Activated naive CD8-positive, alpha-beta T cell treated with anti-CD3 and anti-CD28 coated beads, Interleukin-2, amount 10 ng/mL, durations not matched to agents 7 days and 5 days (primary cell): ENCODE measurements around the gene AHNAK. TPM values are rescaled to one million over a fixed set of nuclear protein-coding genes. Genes with fewer than 3 reads are reported as not detected.

ENCODE experiments used
- ATAC-seq: fragments of 150-1000 bp; cut with Tn5 transposase; one replicate; pipeline ENCODE4 v1.10.0; 2021; ENCODE audit warnings: low read depth, moderate library complexity
- POLR2A ChIA-PET: fragments of 350-600 bp; sonication (Branson Sonifier 250); formaldehyde crosslinking; loops from one replicate; lab custom pipeline; 2021; ENCODE audit warnings: antibody characterized with exemption; lab: Charles Lee
- DNase-seq: peaks from one replicate; pipeline ENCODE4 v3.0.0; 2021
- H3K27ac Mint-ChIP-seq: one replicate; pipeline ENCODE4 v1.8.0; 2022; ENCODE audit warnings: mild to moderate bottlenecking, mixed read lengths
- H3K27me3 Mint-ChIP-seq: one replicate; pipeline ENCODE4 v1.8.0; 2022; ENCODE audit warnings: mild to moderate bottlenecking, moderate library complexity, mixed read lengths
- H3K36me3 Mint-ChIP-seq: one replicate; pipeline ENCODE4 v1.8.0; 2021; ENCODE audit warnings: mild to moderate bottlenecking, mixed read lengths
- H3K4me1 Mint-ChIP-seq: one replicate; pipeline ENCODE4 v1.8.0; 2021; ENCODE audit warnings: mixed read lengths
- H3K4me3 Mint-ChIP-seq: one replicate; pipeline ENCODE4 v1.8.0; 2022; ENCODE audit warnings: mild to moderate bottlenecking, moderate library complexity, mixed read lengths
- H3K9me3 Mint-ChIP-seq: one replicate; pipeline ENCODE4 v1.8.0; 2021; ENCODE audit warnings: mixed read lengths
- total RNA-seq, 2 experiments: library from RNA; stranded (reverse); gene quantifications; one replicate each; pipeline ENCODE4 v1.2.3, GENCODE V29; 2021

AHNAK gene
- total RNA-seq, 2 experiments from 2014 or later = 278 to 344 TPM

DNA sequence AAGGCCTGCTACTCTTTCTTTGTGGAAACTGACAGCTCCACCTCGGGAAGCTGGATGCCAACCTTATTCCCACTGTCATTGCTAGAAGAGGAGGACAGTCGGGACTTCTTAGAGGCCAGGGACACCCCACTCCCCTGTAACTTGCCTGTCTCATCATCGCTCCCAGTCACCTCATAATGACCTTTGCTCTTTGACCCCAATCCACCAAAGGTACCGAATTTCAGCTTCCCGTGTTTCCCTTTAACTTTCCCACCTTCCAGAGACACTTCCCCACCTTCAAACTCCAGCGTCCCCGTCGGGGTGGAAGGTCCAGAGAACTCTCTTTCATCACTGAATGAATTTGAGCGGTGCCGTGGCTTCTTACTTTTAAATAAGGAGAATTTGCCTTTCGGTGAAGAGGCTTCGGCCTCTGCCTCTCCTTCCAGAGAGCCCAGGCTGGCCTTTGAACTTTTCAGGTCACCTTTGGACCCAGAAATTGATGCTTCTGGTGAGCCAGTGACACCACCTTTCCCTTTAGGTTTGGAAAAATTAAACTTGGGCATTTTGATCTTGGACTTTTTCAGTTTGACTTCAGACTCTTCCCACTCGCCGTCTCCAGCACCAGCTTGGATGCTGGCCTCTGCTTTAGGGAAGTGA lies 29.8 kb downstream of the AHNAK start:
- Mint-ChIP-seq H3K36me3 (peaks cover 3% of the 10 kb centered on the region), H3K27ac (no peak overlapping the region), H3K27me3 (no peaks in the 10 kb centered on the region), H3K9me3 (no peaks in the 10 kb centered on the region), H3K4me1 (no peaks in the 10 kb centered on the region), H3K4me3 (no peak overlapping the region)
- POLR2A ChIA-PET = no interaction called here
- DNase-seq (no peak), ATAC-seq (no peak)

DNA sequence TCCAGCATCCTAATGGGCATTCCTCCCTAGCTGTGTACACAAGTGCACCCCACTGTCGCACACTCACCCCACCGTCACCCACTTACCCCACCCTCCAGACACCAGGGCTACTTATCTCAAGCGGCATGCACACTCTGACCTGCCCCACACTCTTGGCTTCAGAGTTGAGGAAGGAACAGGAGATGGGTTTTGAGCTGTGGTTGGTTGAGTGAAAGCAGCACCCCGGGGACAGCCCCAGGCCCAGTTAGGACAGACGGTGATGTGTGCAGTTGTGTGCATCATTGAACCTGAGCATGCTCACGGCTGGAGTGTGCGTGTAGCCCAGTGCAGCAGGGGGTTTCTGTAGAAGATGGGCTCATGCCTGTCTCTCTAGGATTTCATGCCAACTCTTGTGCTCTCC lies 32.5 kb downstream of the AHNAK start:
- no peak for DNase-seq
- Mint-ChIP-seq H3K9me3 (no peaks in the 10 kb centered on the region), H3K36me3 (peaks cover 2% of the 10 kb centered on the region), H3K27me3 (no peaks in the 10 kb centered on the region), H3K4me3 (no peak overlapping the region), H3K4me1 (no peaks in the 10 kb centered on the region), H3K27ac (no peak overlapping the region)
- ATAC-seq = no peak
- POLR2A ChIA-PET = no interaction called here

DNA sequence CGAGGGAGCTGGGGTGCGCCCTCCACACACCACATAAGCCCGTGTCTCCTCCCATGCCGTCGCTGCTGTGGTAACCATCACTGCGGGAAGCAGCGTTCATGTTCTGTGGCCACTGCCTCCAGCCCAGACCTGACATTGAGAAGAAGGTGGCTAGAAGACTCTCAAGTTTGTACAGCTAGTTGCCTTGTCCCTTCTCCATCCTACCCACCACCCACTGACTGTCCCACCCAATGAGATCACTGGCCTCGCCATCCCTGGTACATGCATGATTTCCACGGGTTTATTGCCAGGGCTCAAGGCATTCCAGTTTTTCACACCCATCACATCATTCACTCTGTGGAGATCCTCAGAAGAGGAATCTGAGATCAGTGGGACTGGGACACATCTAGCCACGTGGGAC lies 33.0 kb downstream of the AHNAK start:
- H3K4me1 Mint-ChIP-seq = no peaks in the 10 kb centered on the region
- H3K4me3 Mint-ChIP-seq = no peak overlapping the region
- H3K9me3 Mint-ChIP-seq = no peaks in the 10 kb centered on the region
- peaks cover 2% of the 10 kb centered on the region for H3K36me3 Mint-ChIP-seq
- no peak for ATAC-seq
- no peaks in the 10 kb centered on the region for H3K27me3 Mint-ChIP-seq
- no peak overlapping the region for H3K27ac Mint-ChIP-seq
- POLR2A ChIA-PET = no interaction called here
- DNase-seq = no peak

DNA sequence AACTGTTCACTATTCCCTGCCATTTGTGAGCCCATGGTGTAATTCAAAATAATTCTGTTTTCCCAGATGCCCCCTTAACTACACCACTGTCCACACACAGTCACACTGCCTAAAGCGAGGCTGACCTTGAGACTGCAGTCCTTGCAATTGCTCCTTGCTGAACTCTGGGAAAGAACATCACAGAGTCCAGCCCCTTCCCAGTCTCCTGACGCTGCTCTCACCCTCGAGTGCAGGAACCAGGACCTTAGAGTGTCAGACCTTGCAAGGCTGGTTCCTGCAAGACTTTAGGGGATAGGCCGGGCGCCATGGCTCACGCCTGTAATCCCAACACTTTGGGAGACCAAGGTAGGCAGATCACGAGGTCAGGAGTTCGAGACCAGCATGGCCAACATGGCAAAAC lies 33.6 kb downstream of the AHNAK start:
- Mint-ChIP-seq H3K4me1 (no peaks in the 10 kb centered on the region), H3K27me3 (no peaks in the 10 kb centered on the region), H3K27ac (no peak overlapping the region), H3K36me3 (no peaks in the 10 kb centered on the region), H3K4me3 (no peak overlapping the region), H3K9me3 (no peaks in the 10 kb centered on the region)
- POLR2A ChIA-PET = no interaction called here
- ATAC-seq = no peak
- DNase-seq = no peak

DNA sequence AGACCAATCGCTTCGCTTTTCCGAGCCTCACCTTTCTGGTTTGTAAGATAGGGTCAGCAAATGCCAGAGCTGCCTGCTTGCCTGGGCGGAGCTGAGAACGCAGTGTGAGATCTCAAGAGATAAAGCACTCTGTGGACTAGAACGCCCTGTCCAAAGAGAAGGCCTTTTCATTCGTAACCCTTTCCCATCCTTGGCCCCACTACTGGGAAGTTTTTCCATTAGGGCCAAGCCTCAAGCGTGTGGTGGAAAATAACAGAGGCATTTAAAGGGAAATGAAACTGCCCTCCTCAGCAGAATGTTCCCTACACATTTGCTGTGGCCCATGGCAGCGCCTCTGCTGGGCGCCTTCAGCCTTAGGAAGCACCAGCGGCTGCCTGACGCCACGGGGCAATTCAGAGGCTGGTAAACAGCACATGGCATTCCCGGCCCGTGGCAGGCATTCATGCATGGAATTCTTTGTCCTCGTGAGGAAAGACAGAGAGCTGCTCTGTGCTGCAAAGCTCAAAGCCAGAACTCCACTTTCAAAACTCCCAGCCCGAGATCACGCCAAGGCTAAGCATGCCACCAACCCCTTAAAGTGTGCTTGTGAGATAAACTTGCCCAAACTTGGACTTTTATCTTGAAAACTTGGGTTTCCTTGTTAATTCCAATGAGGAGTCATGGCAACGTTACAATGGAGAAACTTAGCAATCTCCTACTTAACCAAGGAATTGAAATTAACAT lies 38.1 kb downstream of the AHNAK start:
- POLR2A ChIA-PET = no interaction called here
- Mint-ChIP-seq H3K4me1 (no peaks in the 10 kb centered on the region), H3K9me3 (no peaks in the 10 kb centered on the region), H3K36me3 (no peaks in the 10 kb centered on the region), H3K4me3 (no peak overlapping the region), H3K27me3 (peaks cover 26% of the 10 kb centered on the region), H3K27ac (no peak overlapping the region)
- no peak for ATAC-seq
- no peak for DNase-seq

DNA sequence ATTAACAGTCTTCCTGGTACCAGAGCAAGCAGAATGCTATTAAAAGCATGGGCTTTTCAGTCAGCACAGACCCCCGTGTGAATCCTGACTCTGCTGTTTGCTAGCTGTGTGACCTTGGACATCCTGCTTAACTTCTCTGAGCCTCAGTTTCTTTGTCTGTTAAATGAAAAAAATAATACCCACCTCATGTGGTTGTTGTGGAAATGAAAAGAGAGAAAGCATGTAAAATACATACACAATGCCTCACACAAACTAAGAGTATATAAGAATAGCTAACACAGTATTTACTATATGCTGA lies 39.5 kb downstream of the AHNAK start:
- POLR2A ChIA-PET = no interaction called here
- peaks cover 36% of the 10 kb centered on the region for H3K27me3 Mint-ChIP-seq
- ATAC-seq (no peak), DNase-seq (no peak)
- no peaks in the 10 kb centered on the region for H3K9me3 Mint-ChIP-seq
- no peak overlapping the region for H3K27ac Mint-ChIP-seq
- peaks cover 3% of the 10 kb centered on the region for H3K4me1 Mint-ChIP-seq
- H3K4me3 Mint-ChIP-seq = no peak overlapping the region
- no peaks in the 10 kb centered on the region for H3K36me3 Mint-ChIP-seq

DNA sequence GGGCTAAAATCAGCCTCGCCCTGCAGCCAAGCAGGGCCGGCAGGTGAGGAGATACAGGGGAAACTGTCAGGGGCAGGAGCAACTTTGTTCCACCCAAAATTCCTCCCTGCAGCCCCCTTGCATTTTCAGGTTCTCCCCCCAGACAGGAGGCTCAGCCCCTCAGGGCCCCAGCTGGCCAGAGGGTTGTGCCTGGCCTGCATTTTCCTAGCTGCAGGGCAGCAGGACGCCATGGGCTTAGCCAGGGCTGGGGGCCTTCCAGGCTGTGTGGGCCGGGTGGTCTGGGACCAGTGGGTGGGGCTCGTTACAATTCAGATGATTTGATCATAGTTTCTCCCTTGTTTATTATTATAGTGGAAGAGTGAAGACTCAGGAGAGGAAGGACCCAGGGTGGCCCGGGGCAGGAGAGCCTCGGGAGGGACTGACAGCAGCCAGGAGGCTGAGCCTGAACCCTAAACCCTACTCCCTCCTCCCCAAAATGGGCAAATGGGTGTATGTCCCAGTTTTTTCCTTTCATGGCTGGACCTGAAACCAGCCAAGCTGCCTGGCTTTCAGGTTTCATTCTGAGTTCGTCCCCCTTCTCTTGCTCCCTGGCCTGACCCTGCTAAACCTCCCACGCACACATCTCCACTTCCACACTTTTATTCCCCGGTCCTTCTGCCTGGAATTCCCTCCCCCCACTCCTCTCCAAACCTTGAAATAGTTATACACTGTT lies 40.0 kb downstream of the AHNAK start:
- Mint-ChIP-seq H3K27ac (no peak overlapping the region), H3K27me3 (peaks cover 41% of the 10 kb centered on the region), H3K9me3 (no peaks in the 10 kb centered on the region), H3K4me1 (peaks cover 3% of the 10 kb centered on the region), H3K4me3 (no peak overlapping the region), H3K36me3 (no peaks in the 10 kb centered on the region)
- POLR2A ChIA-PET = interaction anchor here (0.6 kb wide), 1 partner anchor 57 kb away, joined by 3 read pairs; no protein-coding TSS in a partner anchor
- no peak for DNase-seq
- no peak for ATAC-seq

DNA sequence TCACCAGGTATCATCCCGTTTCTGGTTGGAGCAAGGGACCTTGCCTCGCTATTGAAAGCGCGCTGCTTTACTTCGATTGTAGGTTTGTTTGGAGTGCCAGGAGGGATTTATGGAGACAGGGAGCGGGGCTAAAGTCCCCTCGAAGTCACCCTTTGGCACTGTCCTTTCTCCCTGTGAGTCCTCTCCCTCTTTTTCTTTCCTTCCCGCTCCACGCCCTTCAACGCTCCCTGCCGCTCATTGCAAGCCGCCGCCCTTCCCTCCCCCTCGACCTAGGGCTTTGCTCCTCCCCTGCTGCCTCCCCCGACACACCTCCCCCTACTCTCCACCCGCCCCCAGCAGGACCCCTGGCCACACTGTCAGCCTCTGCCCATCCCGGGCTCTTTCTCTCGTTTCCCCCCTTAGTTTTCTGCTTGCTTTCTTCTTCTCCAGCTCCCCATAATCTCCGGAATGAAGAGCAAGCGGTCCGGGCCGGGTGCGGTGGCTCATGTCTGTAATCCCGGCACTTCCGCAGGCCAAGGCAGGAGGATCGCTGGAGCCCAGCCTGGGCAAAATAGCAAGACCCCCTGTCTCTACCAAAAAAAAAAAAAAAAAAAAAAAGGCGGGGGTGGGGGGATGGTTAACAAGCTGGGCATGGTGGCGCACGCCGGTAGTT lies 41.0 kb downstream of the AHNAK start:
- H3K4me3 Mint-ChIP-seq = no peak overlapping the region
- ATAC-seq (no peak), DNase-seq (no peak)
- POLR2A ChIA-PET = interaction anchor here (0.6 to 0.7 kb wide), 3 partner anchors 35 to 162 kb away, joined by 3 to 9 read pairs (median 3); no protein-coding TSS in a partner anchor
- H3K9me3 Mint-ChIP-seq = no peaks in the 10 kb centered on the region
- H3K27ac Mint-ChIP-seq = no peak overlapping the region
- no peaks in the 10 kb centered on the region for H3K36me3 Mint-ChIP-seq
- H3K27me3 Mint-ChIP-seq = peaks cover 50% of the 10 kb centered on the region
- H3K4me1 Mint-ChIP-seq = peaks cover 3% of the 10 kb centered on the region

DNA sequence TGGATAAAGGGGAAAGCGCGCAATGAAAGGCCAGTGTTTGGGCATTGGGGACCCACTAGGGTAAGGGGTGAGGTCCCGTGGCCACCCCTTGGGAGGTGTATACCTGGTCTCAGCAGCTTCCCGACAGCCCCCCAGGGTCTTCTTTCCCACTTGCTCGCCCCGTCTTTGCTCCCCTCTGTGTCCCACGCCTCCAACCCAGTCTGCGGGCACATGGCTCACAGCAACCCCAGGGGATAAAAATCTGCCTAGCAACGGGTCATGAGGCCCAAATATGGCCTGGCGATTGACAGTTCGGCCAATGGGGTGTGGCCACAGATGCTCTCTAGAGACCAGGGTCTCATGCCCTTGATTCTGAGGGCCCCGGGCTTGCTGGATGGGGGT lies 41.6 kb downstream of the AHNAK start:
- POLR2A ChIA-PET = interaction anchor here (0.7 kb wide), 1 partner anchor 34 kb away, joined by 9 read pairs; no protein-coding TSS in a partner anchor
- H3K27me3 Mint-ChIP-seq = peaks cover 54% of the 10 kb centered on the region
- H3K36me3 Mint-ChIP-seq = no peaks in the 10 kb centered on the region
- H3K27ac Mint-ChIP-seq = no peak overlapping the region
- H3K4me3 Mint-ChIP-seq = no peak overlapping the region
- ATAC-seq (no peak), DNase-seq (no peak)
- H3K9me3 Mint-ChIP-seq = no peaks in the 10 kb centered on the region
- peaks cover 3% of the 10 kb centered on the region for H3K4me1 Mint-ChIP-seq

DNA sequence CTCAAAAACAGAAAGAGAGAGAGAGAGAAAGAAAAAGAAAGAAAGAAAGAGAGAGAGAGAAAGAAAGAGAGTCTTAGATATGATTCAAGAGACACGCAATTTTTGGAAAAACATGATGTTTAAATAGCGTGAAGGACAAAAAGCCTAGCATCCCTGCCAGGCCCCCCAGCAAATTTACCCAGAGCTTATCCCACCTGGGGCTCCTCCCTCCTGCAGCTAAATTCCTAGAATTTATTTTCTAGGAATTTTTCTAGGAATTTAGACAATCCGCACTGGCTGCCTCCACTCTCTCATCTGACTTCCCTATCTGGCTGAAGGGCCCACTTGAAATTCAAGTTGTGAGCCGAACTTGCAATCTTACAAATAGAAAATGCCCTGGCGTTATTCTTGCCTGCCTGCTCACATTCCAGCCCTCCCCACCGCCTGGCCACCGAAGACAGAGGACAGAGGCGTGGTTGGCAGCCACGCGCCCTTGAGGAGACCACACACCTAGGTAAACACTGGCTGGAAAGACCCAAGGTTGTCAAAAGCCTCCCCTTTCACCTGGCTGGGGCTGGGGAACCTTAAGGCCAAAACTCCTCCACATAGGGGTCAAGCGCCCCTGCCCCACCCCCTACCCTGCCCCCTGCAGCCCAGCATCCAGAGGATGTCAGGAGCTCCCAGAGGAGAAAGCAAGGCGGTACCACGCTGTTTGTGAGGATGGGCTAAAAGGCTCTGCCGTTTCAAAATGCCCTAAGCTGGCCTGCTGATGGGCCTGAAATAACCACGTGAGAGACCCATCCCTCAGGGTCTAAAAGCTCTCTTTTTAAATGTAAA lies 42.2 kb downstream of the AHNAK start:
- Mint-ChIP-seq H3K9me3 (no peaks in the 10 kb centered on the region), H3K27me3 (peaks cover 56% of the 10 kb centered on the region), H3K4me1 (peaks cover 5% of the 10 kb centered on the region), H3K4me3 (no peak overlapping the region), H3K27ac (no peak overlapping the region), H3K36me3 (no peaks in the 10 kb centered on the region)
- POLR2A ChIA-PET = no interaction called here
- no peak for DNase-seq
- no peak for ATAC-seq

DNA sequence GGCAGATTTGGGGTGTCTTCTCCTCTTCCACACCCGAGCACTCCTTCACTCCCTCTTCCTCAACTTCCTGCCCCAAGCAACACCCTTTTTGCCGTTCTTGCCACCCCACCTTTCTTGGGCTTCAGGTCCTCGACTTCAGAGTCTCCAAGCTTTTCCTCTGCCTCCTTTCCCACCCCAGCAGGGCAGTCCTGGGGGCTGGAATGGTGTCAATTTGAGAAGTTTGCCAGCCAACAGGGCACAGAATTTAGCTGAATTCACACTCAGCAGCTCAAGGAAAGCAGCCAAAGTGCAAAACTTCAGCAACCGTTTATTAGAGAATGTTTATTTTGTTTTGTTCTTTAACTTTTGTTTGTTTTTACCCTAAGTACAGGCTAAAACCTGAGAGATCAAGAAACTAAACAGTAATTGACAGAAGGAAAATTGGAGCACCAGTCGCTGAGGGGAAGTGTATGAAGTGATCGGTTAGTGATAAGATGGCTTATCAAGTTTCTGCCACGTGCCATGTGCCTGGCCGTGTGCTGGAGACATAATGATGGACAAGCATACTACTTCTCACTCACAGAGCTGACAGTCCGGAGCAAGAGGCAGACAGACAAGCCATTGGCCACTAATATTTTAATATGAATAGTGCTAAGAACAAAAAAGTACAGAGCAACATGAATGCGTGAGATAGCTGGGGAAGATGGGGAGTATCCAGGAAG lies 44.4 kb downstream of the AHNAK start:
- H3K27me3 Mint-ChIP-seq = peaks cover 59% of the 10 kb centered on the region
- no peak overlapping the region for H3K4me3 Mint-ChIP-seq
- no peak overlapping the region for H3K27ac Mint-ChIP-seq
- POLR2A ChIA-PET = no interaction called here
- no peaks in the 10 kb centered on the region for H3K9me3 Mint-ChIP-seq
- ATAC-seq (no peak), DNase-seq (no peak)
- peaks cover 5% of the 10 kb centered on the region for H3K4me1 Mint-ChIP-seq
- H3K36me3 Mint-ChIP-seq = no peaks in the 10 kb centered on the region

DNA sequence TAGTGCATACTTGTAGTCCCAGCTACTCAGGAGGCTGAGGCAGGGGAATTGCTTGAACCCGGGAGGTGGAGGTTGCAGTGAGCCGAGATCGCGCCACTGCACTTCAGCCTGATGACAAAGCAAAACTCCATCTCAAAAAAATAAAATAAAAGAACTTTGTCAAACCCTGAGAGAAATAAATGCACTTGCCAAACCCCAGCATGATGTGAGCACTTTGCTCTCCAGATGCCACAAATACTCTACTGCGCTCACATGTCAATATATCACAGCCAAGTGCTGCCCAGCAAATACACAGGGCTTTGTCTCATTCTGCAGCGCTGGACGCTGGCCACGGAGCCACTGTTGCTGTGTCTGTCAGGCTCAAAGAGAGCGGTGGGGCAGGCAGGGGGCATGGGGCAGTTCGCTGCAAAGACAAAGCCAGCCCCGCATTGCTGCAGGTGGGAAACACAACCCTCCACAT lies 45.1 kb downstream of the AHNAK start:
- Mint-ChIP-seq H3K9me3 (no peaks in the 10 kb centered on the region), H3K27me3 (peaks cover 53% of the 10 kb centered on the region), H3K4me1 (peaks cover 7% of the 10 kb centered on the region), H3K27ac (no peak overlapping the region), H3K4me3 (no peak overlapping the region), H3K36me3 (no peaks in the 10 kb centered on the region)
- DNase-seq (no peak), ATAC-seq (no peak)
- POLR2A ChIA-PET = no interaction called here
